GM21381 (cell line): Measurements from ENCODE around the gene RFT1.
A peak's percentile ranks its signal among the peaks of the same experiment; 100 is the strongest.
"Not testable (repeated sequence)": the region's sequence is repeated elsewhere in the genome, so short reads cannot be mapped to it uniquely, and the experiment has no call there.

Experiments
- ATAC-seq: cut with Tn5 transposase; IDR thresholded peaks from one replicate; pipeline ENCODE4 v1.9.1; 2021; ENCODE audit warnings: mild to moderate bottlenecking, moderate library complexity; ENCODE audit not compliant: unreplicated experiment

RFT1 gene

DNA sequence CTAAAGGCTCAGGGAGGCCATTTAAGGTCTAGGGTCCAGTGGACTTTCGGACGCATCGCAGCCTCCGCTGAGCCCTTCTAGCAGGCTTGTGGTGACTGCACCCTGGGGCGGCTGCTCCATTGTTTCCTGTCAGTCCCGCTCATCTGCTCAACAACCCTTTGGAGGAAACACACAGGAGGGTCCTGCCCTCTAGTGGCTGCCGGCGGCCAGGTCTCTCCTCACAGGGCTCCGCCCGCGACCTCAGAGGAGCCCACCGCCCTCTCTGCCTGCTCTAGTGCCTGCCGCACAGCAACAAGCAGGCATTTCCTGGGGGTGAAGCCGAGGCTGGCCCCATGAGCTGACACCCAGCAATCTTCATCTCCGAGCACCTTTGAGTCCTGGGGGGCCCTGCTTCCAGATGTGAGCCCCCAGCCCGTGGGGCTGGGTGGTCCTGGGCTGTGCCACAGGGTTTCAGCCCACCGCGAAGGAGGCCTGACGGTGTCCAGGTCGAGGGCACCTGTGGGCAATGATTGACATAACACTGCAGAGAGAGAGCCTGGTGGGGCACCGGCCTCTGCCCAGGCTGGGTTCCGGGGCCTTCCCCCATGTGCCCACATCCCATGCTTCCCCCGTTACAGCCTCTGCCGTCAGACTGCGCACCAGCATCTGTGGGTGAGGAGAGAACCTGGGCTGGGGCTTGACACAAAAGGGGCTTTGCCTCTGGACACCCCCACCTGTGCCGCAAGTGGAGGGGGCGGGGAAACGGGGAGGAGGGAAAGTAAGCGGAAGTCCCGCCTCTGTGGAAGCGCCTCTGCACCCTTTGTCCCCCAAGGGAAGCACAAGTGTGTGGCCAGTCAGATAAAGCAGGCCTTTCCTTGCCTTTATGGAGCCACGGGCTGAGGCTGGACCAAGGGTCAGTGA lies 57.3 kb downstream of the RFT1 start:
- ATAC-seq: peak; percentile 87

DNA sequence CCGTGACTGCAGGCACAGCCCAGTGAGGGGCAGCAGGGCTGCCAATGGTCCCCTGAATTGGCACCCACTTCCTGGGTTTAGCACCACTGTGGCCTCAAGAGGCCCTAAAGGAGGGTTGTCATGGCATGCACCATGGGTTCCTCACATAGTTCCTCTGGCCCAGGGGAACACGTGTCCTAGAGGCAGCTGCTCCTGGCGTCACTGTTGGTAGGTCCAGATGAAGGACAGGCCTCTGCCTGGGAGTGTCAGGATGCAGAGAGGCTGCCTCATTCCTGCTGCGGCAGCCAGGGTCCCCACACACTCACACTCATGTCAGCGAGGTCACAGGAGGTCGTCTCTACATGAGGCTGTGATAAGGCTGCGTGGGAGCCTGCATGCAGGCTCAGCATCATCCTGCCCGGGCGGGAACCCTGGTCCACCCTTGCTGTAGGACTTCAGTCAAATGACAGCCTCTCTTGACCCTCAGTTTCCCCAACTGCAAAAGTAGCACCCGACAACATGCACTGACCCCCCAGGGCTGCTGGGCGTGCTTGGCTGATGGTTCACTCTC lies 58.3 kb downstream of the RFT1 start:
- no peak for ATAC-seq

DNA sequence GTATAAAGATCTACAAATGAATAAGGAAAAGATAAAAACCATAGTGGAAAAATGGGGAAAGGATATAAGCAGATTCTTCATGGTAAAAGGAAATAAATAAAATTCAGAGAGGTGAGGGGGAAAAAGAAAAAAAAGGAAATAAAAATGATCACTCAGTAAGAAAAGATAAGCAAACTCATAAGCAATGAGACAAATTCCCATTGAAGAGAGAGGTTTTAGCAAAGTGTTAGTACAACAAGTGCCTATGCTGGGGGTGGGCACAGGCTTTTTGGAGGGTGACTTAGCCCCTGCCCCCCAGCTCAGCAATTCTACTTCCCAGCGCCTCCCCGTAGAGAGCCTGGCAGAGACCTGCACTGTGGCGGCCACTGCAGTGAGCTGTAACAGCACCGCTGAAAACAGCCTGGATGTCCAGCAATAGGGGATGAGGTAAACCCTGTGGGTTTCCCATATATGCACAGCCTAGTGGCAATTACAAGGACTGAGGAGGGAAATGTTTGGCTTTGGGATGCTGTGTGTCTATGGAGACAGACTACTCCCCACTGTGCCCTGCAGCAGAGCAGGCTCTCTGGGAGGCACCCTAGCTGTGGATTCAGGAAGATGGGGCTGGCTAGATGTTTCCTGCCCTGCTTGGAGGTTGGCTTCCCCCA lies 60.7 kb downstream of the RFT1 start:
- ATAC-seq: no peak

DNA sequence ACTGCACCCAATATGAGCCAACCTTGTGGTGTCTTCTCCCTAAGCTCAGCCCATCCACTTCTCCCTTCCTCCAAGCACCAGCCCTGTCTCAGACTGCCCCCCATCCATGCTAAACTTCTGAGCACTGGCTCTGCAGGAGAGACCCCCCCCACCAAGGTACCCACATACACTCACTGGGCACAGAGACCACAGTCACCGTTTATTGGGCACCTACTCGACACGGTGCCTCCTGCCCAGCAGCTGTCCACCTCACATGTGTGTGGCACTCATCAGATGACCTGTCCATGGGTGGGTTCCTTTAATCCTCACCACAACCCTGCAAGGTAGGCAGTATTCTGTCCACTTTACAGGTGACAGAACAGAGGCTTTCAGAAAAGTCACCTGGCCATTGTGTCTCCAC lies 62.1 kb downstream of the RFT1 start:
- no peak for ATAC-seq

DNA sequence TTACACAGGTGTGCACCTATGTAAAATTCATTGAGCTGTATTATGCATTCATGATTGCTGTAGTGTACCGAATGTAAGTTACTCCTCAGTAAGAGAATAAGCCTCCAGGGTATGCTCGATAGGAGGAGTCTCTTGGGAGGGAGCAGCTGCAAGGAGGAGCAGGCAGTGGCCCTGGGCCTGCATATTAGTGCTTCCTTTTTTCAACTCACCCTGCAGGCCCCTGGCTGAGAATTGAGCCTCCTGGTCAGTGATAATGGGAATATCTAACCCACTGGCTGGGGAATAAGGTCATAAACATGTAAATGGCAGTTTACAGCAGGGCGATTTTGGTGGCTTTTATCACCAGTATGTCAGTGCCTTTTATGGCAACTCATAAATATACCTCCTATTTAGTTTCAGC lies 62.7 kb downstream of the RFT1 start:
- no peak for ATAC-seq

DNA sequence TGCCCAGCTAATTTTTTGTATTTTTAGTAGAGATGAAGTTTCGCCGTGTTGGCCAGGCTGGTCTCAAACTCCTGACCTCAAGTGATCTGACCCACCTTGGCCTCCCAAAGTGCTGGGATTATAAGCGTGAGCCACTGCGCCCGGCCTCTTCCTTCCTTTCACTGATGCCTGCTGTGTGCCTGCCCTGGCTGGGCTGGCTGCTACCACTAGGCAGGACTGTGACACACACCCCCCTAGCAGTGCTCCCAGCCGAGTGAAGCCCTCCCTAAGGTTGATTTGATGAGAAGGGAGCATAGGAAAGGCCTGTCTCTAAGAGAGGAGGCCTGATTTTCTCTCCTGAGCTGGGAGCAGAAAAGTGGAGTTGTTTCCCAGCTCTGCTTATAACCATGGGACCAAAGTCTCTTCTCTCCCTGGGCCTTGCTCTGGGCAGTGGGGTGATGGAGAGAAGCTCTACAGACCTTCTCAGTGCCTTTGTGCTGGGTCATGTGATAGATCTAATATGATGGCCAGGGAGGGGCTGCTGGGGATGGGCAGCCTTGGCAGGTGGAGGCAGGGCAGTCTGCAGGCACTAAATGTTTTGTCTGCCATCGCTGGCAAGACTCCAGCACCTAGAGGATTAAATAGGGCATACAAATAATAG lies 64.3 kb downstream of the RFT1 start:
- ATAC-seq: no peak

DNA sequence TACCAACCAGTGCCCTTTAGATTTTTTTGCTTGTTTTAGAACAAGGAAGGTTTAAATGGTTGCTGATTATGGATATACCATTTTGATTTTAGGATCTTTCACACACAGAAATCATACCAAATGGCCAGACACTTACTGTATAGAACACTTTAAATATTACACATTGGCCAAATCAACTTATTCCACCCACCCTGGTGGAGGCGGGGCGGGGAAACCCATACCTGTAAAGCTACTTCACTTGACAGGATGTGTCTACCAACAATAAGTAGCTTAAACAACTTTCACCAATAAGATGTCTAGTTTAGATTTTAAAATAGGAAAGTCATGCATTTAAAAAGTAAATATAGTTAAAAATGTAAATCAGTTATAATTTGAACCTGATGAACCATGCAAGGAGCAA lies 67.3 kb downstream of the RFT1 start:
- ATAC-seq: no peak

DNA sequence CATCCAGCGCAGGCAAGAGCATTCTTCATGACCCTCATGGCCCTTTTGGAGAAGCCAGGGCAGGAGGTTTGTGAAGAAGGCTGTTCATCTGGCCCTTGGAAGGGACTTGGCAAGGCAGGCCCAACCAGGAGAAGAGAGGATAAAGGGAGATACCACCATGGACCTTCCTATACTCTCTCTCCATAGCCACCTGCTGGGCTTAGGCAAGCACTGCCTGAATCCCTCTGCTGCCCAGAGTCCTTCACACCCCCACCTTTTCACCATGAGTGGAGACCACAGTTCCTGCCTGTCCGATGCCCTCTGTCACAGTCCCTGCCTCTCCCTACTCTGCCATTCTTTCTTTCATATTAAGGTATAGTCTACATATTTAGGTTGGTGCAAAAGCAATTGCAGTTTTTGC lies 73.8 kb downstream of the RFT1 start:
- no peak for ATAC-seq

DNA sequence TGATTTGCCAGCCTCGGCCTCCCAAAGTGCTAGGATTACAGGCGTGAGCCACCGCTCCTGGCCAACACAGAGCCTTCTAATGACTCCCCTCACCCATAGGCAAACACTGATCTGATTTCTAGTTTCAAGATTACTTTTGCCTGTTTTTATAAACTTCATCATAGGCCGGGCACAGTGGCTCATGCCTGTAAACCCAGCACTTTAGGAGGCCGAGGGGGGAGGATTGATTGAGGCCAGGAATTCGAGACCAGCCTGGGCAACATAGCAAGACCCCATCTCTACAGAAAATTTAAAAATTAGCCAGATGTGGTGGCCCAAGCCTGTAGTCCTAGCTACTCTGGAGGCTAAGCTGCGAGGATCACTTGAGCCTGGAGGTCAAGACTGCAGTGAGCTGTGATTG lies 76.0 kb downstream of the RFT1 start:
- ATAC-seq: not testable (repeated sequence)

DNA sequence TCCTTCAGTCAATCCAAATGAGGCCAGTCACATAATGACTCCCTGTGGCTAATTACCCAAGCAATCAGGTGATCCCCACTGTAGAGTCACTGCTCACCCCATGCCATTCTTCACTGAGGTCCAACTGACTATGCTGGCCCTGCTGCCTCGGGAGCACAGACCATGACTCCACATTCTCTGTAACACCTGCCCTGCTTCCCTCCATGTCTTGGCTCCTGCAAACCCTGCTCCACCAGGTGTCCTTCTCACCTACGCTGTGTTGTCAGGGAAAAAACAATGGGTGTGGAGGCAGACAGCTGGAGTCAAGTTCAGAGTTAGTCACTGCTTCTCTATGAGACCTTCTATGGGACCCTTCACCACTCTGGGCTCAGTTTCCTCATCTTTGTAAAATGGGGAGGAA lies 78.3 kb downstream of the RFT1 start:
- ATAC-seq: no peak

DNA sequence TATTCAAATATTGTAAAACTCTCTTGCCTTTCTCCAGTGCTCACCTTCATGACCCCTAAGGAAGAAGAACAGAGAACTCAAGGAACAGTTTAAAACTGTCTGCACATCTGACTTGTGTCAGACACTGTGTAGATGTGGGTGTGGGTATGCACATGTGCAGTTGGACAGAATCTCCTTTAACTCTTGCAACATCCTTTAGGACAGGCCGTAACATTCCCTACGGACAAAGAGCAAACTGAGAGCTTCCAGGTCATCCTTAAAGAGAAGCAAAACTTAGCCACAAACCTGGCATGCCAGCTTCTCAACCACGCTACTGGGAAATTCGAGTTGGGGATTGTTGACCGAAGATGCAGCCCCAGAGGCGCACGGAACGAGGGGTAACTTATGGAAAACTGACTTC lies 80.2 kb downstream of the RFT1 start:
- no peak for ATAC-seq

DNA sequence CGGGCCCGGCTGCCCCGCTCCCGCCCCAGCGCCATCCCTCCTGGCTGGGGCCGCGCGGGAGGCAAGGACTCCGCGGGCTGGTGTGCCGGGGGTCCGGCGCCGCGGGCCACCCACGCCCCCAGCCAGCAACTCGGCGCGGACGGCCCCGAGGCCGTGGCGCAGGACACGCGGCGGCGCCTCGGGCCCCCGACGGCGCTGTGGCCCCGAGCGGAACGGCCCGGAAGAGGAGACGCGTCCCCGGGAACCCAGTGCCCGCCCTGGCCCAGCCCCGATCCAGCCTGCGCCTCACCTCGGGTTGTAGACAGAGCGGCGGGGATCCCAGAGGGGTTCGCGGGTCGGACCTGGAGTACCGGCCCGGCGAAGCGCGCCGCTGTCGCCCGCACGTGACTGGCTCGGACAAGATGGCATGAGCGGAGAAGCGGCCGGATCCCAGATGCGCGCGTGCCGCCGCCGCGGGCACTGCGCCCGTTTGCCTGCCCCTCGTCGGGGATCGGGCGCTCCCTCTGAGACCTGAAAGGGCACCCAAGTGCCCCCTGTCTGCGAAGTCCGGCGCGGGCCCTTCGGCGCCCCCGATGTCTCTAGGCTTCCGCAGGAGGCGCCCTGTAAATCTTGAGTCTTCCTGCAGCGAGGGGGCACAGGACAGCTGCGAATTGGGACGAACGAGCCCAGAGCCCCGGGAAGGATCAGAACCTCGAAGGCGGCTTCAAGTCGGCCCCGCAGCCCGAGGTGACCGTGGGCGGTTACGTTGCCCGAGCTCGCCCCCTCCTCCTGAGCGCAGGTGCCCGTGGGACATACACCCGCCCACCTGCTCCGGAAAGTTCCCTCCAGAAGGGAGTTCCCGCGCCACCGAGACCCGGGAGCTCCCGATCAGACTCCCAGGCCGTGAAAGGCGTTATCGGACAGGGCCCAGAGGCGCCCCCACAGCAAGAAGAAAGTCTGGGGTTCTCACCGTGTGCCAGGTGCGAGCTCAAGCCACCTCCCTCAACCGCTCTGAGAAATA lies 83.8 kb downstream of the RFT1 start:
- peak; percentile 35 for ATAC-seq

DNA sequence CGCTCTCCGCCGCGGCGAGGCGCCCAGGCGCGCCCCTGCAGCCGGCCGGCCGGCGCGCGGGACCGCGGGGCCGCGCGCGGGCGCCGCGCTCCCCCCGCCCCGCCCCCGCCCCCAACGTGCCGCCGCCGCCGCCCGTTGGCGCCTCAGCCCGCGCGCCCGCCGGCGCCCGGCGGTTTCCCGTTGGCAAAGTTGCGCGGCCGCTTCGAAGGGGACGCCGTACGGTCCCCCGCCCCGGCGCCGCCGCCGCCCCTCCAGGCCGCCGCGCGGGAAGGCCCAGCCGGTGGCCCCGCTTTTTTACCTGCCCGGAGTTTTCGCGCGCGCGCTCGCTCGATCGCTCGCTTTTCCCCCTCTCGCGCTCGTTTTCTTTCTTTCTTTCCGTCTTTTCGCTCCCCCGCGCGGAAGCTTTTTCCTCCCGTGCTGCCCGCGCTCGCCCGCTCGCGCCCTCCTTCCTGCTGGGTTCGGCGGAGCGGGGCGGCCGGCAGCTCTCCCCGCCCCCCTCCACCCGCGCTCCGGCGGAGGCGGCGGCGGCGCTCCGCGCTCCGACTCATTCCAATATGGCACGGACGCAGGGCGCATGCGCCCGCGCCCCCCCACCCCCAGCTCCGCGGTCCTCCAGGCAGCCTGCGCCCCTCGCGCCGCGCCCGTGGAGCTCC lies 84.6 kb downstream of the RFT1 start, which contains the start of gene SFMBT1:
Gene SFMBT1, minus strand, starts transcription at position 556 of the 653 bp plus-strand sequence. CDS start 76,945 bp downstream, outside the sequence.
- peak; percentile 42 for ATAC-seq

DNA sequence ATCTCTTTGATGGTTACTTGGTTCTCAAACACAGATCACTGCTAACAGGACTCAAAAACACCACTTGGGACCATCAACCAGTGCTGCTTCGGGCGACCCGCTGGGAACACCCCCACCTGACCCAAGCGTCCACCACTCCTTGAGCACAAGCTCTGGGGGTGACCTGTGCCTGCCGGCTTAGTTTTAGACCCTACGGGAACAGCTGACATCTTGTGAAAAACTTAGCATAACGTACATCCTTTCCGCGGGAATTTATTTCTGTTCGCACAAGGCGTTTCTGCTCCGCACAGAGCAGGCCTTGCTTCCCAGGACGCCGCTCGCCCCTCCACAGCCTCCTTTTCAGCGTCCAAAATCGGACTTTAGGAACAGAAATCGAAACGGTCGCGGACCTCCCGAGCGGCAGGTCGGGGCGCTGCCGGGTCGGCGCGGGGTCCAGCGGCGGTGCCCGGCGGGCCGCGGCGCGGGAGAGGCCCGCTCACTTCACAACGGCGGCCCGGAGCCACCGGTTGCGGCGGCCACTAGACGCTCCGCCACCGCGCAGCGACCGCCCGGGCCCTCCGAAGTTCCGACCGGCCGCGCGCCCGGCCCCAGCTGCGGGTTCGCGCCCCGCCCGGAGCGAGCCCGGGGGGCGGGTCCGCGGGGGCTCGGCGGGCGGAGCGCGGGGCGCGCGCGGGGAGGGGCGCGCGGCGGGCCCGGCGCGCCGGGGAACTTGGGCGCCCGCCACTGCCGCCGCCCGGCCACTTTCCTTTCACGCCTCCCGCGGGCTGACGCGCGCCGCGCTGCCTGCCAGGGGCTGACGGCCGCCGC lies 85.3 kb downstream of the RFT1 start:
- peak; percentile 45 for ATAC-seq

DNA sequence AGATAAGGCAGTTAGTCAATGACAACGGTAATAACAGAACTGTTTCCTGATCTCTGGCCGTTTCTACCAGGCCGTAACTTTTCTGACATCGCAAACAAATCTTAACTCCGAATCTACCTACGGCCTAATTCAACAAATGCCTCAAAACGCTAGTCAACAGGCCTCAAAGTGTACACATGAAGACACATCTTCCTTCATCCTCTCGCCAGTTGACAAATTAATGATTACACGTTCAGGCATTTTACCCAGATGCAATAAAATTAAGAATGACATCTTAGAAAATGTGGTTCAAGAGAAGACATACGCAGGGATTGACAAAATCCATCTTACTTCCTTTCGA lies 85.9 kb downstream of the RFT1 start:
- ATAC-seq: no peak

DNA sequence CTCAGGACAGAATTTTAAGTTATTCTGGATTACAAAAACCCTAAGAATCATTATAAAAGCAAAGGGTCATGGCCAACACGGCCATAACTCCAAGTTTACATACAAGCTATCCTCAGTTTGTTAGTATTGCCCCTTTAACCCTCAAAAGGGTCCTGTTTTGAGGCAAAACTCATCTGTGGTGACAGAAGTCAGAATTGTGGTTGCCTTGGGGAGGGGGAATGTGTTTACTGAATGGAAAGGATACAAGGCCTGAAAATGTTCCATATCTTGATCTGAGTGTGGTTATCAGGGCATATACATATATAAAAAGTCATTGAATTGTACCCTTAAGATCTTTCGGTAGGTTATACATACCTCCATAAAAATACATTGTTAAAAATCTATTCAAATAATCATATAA lies 86.5 kb downstream of the RFT1 start:
- ATAC-seq: no peak

DNA sequence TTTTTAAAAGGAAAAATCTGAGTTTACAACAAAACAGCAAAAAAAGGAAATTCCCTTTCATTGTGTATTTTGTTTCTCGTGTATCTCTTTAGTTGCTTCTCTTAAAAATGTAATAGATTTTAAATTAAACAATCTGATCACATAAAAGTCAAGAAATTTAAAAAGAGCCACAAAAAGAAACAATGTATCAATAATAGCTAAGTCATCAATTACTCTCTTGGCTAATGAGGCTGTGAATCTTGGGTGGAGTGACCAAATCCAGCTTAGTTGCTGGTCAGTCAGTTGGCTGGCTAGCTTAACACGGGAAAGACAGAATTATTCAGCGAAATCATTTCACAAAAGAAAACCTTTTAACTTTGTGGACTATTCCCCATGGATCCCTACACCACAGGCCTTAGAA lies 87.6 kb downstream of the RFT1 start:
- no peak for ATAC-seq

DNA sequence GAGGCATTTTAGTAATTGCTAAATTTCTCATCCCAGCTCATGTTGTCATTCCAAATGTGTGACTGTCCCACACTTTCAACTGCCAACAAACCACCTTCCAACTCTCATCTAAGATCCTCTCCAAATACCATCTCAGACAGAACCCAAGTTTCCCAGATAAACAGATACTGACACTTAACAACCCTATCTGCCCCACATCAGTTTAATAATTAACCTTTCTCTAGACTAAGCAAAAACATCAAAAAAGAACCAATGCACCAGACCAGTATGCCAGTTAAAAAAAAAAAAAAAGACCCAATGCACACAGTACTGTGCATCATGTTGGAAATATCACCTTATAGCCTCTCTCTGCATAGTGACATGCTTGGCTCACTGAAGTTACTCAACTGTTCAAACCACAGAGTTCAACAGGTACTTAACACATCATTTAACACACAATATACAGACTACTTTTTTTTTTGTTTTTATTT lies 89.8 kb downstream of the RFT1 start:
- no peak for ATAC-seq

DNA sequence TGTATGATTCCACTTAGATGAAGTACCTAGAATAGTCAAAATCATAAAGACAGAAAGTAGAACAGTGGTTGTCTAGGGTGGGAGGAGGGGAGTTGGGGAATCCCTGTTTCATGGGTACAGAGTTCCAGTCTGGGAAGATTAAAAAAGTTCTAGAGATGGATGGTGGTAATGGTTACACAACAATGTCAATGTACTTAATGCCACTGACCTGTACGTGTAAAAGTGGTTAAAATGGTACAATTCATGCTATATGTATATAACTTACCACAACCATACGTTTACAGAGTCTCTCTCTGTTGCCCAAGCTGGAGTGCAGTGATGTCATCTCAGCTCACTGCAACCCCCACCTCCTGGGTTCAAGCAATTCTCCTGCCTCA lies 90.9 kb downstream of the RFT1 start:
- ATAC-seq: no peak
